MM.1S (cell line): ENCODE measurements around the gene UQCC5.

Experiments used
- CTCF ChIP-seq: fragments of 300-600 bp; sonication (generic); IDR thresholded peaks from 2 replicates; pipeline ENCODE4 v1.5.1; 2016; ENCODE audit warnings: antibody characterized with exemption, low read length, mixed read lengths
- EZH2 ChIP-seq: fragments of 300-600 bp; sonication (generic); optimal IDR thresholded peaks from 2 replicates; pipeline ENCODE3; 2017; ENCODE audit warnings: low read depth, mild to moderate bottlenecking, antibody characterized with exemption, low read length, mixed read lengths

DNA sequence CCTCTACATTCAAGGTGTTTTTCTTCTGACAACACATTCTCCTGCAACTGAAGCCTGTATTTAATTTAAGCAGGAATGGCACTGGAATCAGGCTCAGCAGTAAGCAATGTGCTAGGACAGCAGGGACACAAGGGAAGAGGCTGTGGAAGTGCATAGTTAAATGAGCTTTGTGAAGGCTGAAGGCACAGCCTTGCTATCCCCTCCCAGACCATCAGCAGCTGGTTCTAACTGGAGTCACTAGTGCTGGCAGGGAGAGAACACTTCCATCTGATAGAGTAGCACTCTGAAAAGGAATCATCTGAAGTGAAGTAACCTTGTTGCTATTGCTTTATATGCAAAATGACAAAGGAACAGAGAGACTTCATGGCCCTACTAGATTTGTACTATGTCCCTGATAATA is 14.7 kb downstream of the UQCC5 start:
- TF ChIP-seq CTCF (no peak), EZH2 (no peak)
